GM21360 (cell line): ENCODE data around the gene FTO.
"Not testable (repeated sequence)": the region's sequence is repeated elsewhere in the genome, so short reads cannot be mapped to it uniquely, and the experiment has no call there.

Experiments used
- ATAC-seq: cut with Tn5 transposase; IDR thresholded peaks from one replicate; pipeline ENCODE4 v1.9.1; 2021; ENCODE audit warnings: mild to moderate bottlenecking, moderate library complexity; ENCODE audit not compliant: unreplicated experiment

Gene FTO

GRCh38 chr16:54165174-54165911, 461.4 kb downstream of the FTO start:
- no peak for ATAC-seq

GRCh38 chr16:54165912-54166865, 462.2 kb downstream of the FTO start:
- ATAC-seq, result no peak

- no peak for ATAC-seq
These were observed 465.2 kb downstream of the FTO start for GRCh38 chr16:54169112-54169511.

GRCh38 chr16:54171626-54172537, 467.9 kb downstream of the FTO start:
- ATAC-seq, result no peak

DNA sequence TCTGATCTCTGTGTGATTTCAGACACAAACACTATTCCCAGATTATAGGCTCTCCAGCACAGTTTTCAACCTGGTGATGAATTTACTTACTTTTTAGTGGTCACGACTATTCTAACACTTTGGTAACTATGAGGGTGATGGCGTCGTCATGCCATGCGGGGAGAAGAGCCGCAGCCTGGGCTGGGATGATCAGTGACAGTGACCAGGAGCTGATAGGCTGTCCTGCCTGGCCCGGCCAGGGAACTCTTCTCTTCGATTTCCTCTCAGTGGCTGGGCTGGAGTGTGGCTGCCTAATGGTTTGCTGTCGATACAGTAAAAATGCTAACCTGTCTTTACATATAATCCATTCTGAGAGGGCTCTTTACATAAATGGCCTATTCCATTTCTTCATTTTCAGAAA, 469.5 kb downstream of the FTO start:
- no peak for ATAC-seq

DNA sequence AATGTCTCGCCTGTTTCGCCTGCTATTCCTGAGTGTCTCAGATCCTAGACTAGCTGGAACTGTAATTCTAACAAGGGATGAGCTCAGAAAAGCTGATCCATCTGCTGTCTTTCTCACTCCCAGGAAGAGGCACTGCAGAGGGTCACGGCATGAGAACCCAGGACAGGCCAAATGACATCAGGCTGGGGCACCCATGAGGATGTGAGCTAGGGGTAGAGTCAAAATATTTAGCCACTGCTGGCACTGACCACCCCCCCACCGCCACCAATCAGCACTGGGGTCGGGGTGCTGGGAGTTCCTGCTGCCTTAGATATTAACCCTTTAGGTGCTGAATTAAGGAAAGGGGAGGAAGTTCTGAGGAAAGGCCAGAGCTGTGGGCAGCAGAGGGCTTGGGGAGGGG, 470.2 kb downstream of the FTO start:
- no peak for ATAC-seq

DNA sequence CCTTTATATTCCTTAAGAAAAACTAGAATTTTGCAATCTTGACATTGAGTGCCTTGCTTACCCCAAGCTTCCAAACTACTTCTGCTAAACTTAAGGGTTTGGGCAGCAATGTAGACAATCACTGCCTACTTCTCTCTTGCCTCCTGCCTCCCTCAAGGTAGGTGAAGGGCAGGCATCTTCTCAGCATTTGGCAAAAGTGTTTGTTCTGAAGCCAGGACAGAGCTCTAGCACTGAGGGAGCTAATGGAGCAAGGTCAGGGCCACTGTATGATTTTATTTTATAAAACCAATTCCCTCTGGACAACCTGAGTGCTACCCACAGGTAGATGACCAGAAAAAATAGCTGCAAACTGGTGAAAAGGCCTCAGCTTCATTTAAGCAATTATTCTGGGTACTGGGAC, 470.8 kb downstream of the FTO start:
- no peak for ATAC-seq

GRCh38 chr16:54175169-54175551, 471.2 kb downstream of the FTO start:
- ATAC-seq, result no peak

DNA sequence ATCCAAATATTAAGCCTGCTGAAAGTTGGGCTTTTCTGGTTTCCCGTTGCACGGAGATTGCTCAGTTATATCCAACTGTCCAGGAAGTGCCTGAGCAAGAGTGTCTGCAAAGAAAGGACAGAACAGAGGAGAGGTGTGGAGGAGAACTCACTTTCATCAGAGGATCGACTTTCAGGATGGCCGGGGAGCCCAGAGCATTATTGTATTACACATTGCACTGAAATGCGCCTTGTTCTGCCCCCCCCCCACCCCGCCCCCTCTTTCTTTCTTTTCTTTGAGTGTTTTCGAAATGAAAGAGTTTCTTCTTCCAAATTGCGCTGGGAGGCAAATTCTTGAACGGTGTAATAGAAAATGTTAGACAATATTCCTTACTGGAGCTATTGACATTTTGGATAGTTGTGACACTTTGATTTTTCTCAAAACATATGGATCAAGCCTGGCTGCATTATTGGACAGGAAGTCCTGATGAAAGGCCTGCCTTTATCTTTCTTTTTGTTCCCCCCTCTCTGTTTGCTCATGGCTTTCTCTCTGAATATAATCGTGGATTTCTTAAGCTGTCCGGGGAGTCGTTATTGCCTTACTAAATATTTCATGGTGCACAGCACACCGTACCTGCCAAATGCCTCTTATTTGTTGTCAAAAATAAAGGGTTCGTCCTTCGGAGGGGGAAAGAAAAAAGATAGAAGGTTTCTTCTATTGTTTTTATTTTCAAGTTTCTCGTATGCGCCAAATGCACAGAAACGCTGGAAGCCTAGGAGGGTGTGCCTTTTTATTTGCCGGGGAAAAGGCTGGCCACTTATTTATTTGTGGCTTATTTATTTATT, 471.8 kb downstream of the FTO start:
- no peak for ATAC-seq

GRCh38 chr16:54176376-54176901, 472.5 kb downstream of the FTO start:
- ATAC-seq, result no peak

GRCh38 chr16:54177052-54177861, 473.3 kb downstream of the FTO start:
- no peak for ATAC-seq

GRCh38 chr16:54177862-54178477, 474.0 kb downstream of the FTO start:
- ATAC-seq, result no peak

DNA sequence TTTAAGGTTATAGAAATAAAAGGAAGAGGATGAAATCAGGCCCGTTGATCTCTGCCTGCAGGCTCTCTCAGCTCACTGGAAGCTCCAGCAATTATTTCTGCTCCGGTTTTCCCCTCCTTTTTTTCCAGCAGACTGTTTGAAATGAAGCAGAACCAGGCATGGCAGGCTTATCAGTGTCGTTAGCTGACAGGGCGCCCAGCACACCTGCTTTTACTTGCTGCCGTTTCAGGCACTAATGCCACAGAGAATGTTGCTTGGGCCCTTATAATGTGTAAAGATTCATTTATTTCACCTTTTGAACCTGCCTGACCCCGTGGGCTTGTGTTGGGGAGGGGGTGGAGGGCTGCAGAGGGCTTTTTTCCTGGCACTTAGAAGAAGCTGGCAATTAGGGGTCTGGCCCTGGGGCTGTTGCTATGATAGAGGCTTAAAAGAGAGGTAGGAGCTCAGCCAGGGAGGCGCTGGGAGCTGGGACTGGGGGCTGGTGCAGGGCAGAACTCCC, 474.6 kb downstream of the FTO start:
- no peak for ATAC-seq

DNA sequence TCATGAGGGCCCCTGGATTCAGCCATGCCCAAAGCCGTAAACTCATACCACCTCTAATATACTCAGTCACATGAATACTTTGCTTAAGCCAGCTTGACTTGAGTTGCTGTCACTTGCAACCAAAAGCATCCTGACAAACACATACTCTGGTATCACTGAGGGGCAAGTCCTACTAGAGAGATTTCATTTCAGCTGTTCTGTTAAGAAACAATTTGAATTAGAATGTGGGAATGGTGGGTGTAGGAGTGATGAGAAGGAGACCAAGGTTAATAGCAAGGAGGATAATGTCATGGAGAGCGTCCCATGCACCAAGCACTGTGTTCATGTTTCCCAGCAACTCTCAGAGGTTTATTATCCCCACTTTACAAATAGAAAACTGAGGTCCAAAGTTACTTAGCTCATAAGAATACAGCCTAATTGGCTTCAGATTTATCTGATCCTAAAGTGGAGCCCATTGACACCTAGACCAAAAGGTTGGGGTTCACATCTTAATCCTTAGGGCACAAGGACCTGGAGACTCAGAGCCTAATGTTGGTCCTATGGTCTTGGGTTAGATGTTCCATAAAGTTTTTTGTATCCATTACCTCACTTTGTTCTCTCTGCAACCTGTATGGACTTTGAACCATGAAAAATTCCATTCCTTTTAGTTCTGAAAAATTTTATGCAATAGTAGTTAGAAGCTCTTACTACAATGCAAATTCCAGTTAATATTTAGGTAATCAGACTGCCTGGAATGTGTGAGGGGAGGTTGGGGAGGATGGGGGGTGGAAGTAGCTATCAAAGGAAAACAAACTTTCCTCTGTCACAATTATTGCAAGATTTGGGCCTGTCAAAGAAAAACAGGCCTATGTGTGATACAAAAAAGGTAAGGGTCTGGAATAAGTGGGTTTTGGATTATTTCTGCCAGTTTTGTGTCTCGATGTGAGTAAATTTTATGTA, 476.7 kb downstream of the FTO start:
- no peak for ATAC-seq

GRCh38 chr16:54181683-54182329, 477.9 kb downstream of the FTO start:
- not testable (repeated sequence) for ATAC-seq

- ATAC-seq, result no peak
These were observed 481.1 kb downstream of the FTO start for GRCh38 chr16:54185045-54185444.

GRCh38 chr16:54191163-54191562, 487.2 kb downstream of the FTO start:
- ATAC-seq, result no peak
